ENCODE results near the gene ATPAF1. TPM values are rescaled to one million over a fixed set of nuclear protein-coding genes. Genes with fewer than 3 reads are reported as not detected.

The ATPAF1 gene
- total RNA-seq, 1 donor: 53.6 TPM

GRCh38 chr1:46686255-46686654 is 18.1 kb upstream of the ATPAF1 start:
- H3K4me3 ChIP-seq (ENCODE audit: insufficient read depth, low read length): no peak overlapping the region
- no peak for DNase-seq (ENCODE audit: insufficient read length, low spot score, missing footprints)
- H4K20me1 ChIP-seq (ENCODE audit: insufficient read depth, low read length): peaks cover 3% of the 10 kb centered on the region
- H3K4me2 ChIP-seq (ENCODE audit: insufficient read depth, low read length): no peak overlapping the region
- H3K4me1 ChIP-seq (ENCODE audit: insufficient read depth, low read length): peaks cover 13% of the 10 kb centered on the region
- no peaks in the 10 kb centered on the region for H3K9me3 ChIP-seq (ENCODE audit: low read depth, low read length)
- H3K79me2 ChIP-seq (ENCODE audit: insufficient read depth, low read length): no peaks in the 10 kb centered on the region
- H3K27ac ChIP-seq (ENCODE audit: low read depth, low read length): no peak overlapping the region
- no peak for TF ChIP-seq CTCF (IDR thresholded peaks at IDR 0.05; ENCODE audit: extremely low read depth, low read depth, low read length)
- H3K36me3 ChIP-seq (ENCODE audit: insufficient read depth, low read length): peaks cover 93% of the 10 kb centered on the region
- no peak overlapping the region for H2AFZ ChIP-seq (ENCODE audit: low read length)
- H3K27me3 ChIP-seq (ENCODE audit: insufficient read depth, low read length): no peaks in the 10 kb centered on the region

- H3K36me3 ChIP-seq (ENCODE audit: insufficient read depth, low read length): peaks cover 92% of the 10 kb centered on the region
- H3K4me2 ChIP-seq (ENCODE audit: insufficient read depth, low read length): no peak overlapping the region
- peaks cover 10% of the 10 kb centered on the region for H3K4me1 ChIP-seq (ENCODE audit: insufficient read depth, low read length)
Measured at GRCh38 chr1:46684670-46685069, 16.5 kb upstream of the ATPAF1 start.

GRCh38 chr1:46682064-46682463 is 13.9 kb upstream of the ATPAF1 start:
- Histone ChIP-seq H3K27ac (ENCODE audit: low read depth, low read length) (no peak overlapping the region), H2AFZ (ENCODE audit: low read length) (no peak overlapping the region), H3K79me2 (ENCODE audit: insufficient read depth, low read length) (no peaks in the 10 kb centered on the region), H3K36me3 (ENCODE audit: insufficient read depth, low read length) (peaks cover 90% of the 10 kb centered on the region), H3K4me3 (ENCODE audit: insufficient read depth, low read length) (no peak overlapping the region), H3K27me3 (ENCODE audit: insufficient read depth, low read length) (no peaks in the 10 kb centered on the region), H3K4me2 (ENCODE audit: insufficient read depth, low read length) (no peak overlapping the region), H3K9me3 (ENCODE audit: low read depth, low read length) (no peaks in the 10 kb centered on the region), H3K4me1 (ENCODE audit: insufficient read depth, low read length) (peaks cover 3% of the 10 kb centered on the region), H4K20me1 (ENCODE audit: insufficient read depth, low read length) (no peaks in the 10 kb centered on the region)
- no peak for TF ChIP-seq CTCF (IDR thresholded peaks at IDR 0.05; ENCODE audit: extremely low read depth, low read depth, low read length)
- DNase-seq (ENCODE audit: insufficient read length, low spot score, missing footprints): no peak

More at GRCh38 chr1:46684670-46685069, 16.5 kb upstream of the ATPAF1 start:
- H3K27ac ChIP-seq (ENCODE audit: low read depth, low read length): no peak overlapping the region
- H3K79me2 ChIP-seq (ENCODE audit: insufficient read depth, low read length): no peaks in the 10 kb centered on the region
- no peaks in the 10 kb centered on the region for H3K27me3 ChIP-seq (ENCODE audit: insufficient read depth, low read length)
- no peak overlapping the region for H2AFZ ChIP-seq (ENCODE audit: low read length)
- H4K20me1 ChIP-seq (ENCODE audit: insufficient read depth, low read length): no peaks in the 10 kb centered on the region
- no peak overlapping the region for H3K4me3 ChIP-seq (ENCODE audit: insufficient read depth, low read length)
- TF ChIP-seq CTCF (IDR thresholded peaks at IDR 0.05; ENCODE audit: extremely low read depth, low read depth, low read length): no peak
- DNase-seq (ENCODE audit: insufficient read length, low spot score, missing footprints): no peak
- no peaks in the 10 kb centered on the region for H3K9me3 ChIP-seq (ENCODE audit: low read depth, low read length)

GRCh38 chr1:46681333-46682034 is 13.3 kb upstream of the ATPAF1 start:
- Histone ChIP-seq H3K36me3 (ENCODE audit: insufficient read depth, low read length) (peaks cover 86% of the 10 kb centered on the region), H2AFZ (ENCODE audit: low read length) (no peak overlapping the region), H3K27me3 (ENCODE audit: insufficient read depth, low read length) (no peaks in the 10 kb centered on the region), H3K4me1 (ENCODE audit: insufficient read depth, low read length) (no peaks in the 10 kb centered on the region), H3K4me3 (ENCODE audit: insufficient read depth, low read length) (no peak overlapping the region), H3K9me3 (ENCODE audit: low read depth, low read length) (no peaks in the 10 kb centered on the region), H3K79me2 (ENCODE audit: insufficient read depth, low read length) (no peaks in the 10 kb centered on the region), H4K20me1 (ENCODE audit: insufficient read depth, low read length) (no peaks in the 10 kb centered on the region), H3K27ac (ENCODE audit: low read depth, low read length) (no peak overlapping the region), H3K4me2 (ENCODE audit: insufficient read depth, low read length) (no peak overlapping the region)
- no peak for TF ChIP-seq CTCF (IDR thresholded peaks at IDR 0.05; ENCODE audit: extremely low read depth, low read depth, low read length)
- DNase-seq (ENCODE audit: insufficient read length, low spot score, missing footprints): no peak
